ENCODE results near the gene GZMM. TPM values are rescaled to one million over a fixed set of nuclear protein-coding genes. Genes with fewer than 3 reads are reported as not detected.

GZMM gene
- total and polyA plus RNA-seq, 2 experiments from 2014 or later, result not detected

DNA sequence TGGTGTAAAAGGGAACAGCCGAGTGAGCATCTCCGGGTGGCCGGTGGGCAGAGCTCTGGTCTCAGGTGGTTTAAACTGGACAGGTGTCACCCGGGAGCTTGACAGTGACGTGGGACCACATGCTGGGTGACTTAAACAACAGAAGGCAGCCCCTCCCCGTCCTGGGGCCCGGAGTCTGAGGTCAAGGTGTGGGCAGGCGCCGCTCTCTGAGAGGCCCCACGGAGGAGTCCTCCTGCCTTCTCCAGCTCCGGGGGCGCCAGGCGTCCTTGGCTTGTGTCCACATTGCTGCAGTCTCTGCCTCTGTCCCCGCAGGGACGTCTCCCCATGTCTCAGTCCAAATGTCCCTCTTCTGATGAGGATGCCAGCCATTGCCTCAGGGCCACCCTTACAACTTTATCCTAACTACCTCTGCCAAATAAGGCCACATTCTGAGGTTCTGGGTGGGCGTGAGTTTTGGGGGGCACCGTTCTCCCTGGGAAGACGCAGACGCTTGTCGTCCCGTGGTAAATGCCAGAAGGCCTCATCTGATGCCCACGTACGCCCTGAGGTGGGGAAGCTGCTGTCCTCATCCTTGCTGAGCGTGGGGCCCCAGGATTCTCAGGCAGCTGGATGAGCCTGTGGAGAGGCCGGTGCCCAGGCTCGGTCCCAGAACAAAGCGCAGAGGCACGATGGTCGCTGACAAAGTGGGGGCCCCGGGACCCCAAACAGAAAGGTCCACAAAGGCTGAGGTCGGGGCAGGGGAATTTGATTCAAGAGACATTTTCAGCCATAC, 12.9 kb downstream of the GZMM start:
- H3K4me1 ChIP-seq (ENCODE audit: insufficient read depth), result no peaks in the 10 kb centered on the region
- H2AFZ ChIP-seq, result no peak overlapping the region
- H3K9ac ChIP-seq, result no peak overlapping the region
- H3K79me2 ChIP-seq (ENCODE audit: insufficient read depth), result no peaks in the 10 kb centered on the region
- in situ Hi-C loops (cut with MboI), result no loop called here
- no peaks in the 10 kb centered on the region for H3K27me3 ChIP-seq (replicated peaks; ENCODE audit: insufficient read depth)
- TF ChIP-seq EZH2 (IDR thresholded peaks at IDR 0.05; ENCODE audit: insufficient read depth, poor library complexity, severe bottlenecking), result no peak
- no peak for TF ChIP-seq EZH2phosphoT487 (IDR thresholded peaks at IDR 0.05; ENCODE audit: insufficient read depth, low read depth)
- H3F3A ChIP-seq (ENCODE audit: insufficient read depth), result no peaks in the 10 kb centered on the region
- no peaks in the 10 kb centered on the region for H3K9me2 ChIP-seq (ENCODE audit: insufficient read depth)
- no peaks in the 10 kb centered on the region for H4K20me1 ChIP-seq (ENCODE audit: insufficient read depth)
- DNase-seq, result no peak
- no peaks in the 10 kb centered on the region for H3K36me3 ChIP-seq (ENCODE audit: low read depth)
- H3K9me3 ChIP-seq (ENCODE audit: low read depth), result no peaks in the 10 kb centered on the region
- H3K4me3 ChIP-seq, result no peak overlapping the region
- no peak overlapping the region for H3K27ac ChIP-seq
- WGBS, 2 experiments (ENCODE audit: low coverage in 1 of 2, low lambda C conversion rate in 2 of 2, missing lambda C conversion rate in 2 of 2), result 71 to 72% methylated on average over 23 to 31 of the region's 31 CpGs
- no peak overlapping the region for H3K4me2 ChIP-seq (ENCODE audit: unreplicated experiment)

DNA sequence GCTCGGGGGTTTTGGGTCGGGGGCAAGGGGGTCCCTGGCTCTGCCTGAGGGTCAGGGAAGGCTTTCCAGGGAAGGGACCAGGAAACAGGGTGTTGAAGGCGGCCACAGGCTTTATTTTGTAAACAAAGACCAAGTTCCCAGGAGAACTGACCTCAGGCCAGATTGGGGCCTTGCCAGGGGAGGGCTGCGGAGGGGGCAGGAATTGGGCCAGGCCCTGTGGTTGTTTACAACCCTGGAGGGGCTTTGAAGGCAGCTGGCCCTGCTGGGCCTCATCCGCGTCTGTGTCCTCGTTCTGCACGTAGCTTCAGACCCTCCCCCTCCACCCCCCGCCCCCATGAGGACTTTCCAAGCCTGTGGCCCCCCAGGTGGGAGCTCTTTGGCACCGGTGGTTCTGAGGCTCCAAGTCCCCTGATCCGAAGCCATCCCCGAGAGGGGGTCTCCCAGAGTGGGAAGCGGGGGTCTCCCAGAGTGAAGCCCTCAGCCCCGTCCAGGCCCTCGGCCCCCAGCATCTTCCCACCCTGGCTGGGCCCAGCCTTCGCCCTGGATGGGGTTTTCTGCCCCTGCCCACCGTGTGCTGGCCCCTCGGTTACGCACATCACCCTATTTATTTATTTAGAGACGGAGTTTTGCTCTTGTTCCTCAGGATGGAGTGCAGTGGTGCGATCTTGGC, 15.1 kb downstream of the GZMM start:
- no peaks in the 10 kb centered on the region for H3K4me1 ChIP-seq (ENCODE audit: insufficient read depth)
- no peaks in the 10 kb centered on the region for H4K20me1 ChIP-seq (ENCODE audit: insufficient read depth)
- H3K9me3 ChIP-seq (ENCODE audit: low read depth), result no peaks in the 10 kb centered on the region
- no peak overlapping the region for H3K27ac ChIP-seq
- H2AFZ ChIP-seq, result no peak overlapping the region
- H3K27me3 ChIP-seq (replicated peaks; ENCODE audit: insufficient read depth), result no peaks in the 10 kb centered on the region
- no peaks in the 10 kb centered on the region for H3F3A ChIP-seq (ENCODE audit: insufficient read depth)
- H3K9me2 ChIP-seq (ENCODE audit: insufficient read depth), result no peaks in the 10 kb centered on the region
- in situ Hi-C loops (cut with MboI), result no loop called here
- DNase-seq, result no peak
- TF ChIP-seq EZH2phosphoT487 (IDR thresholded peaks at IDR 0.05; ENCODE audit: insufficient read depth, low read depth) (no peak), EZH2 (IDR thresholded peaks at IDR 0.05; ENCODE audit: insufficient read depth, poor library complexity, severe bottlenecking) (no peak)
- WGBS, 2 experiments (ENCODE audit: low coverage in 1 of 2, low lambda C conversion rate in 2 of 2, missing lambda C conversion rate in 2 of 2), result 48 to 55% methylated on average over 15 to 21 of the region's 21 CpGs
- H3K9ac ChIP-seq, result no peak overlapping the region
- no peaks in the 10 kb centered on the region for H3K79me2 ChIP-seq (ENCODE audit: insufficient read depth)
- no peak overlapping the region for H3K4me3 ChIP-seq
- H3K4me2 ChIP-seq (ENCODE audit: unreplicated experiment), result no peak overlapping the region
- H3K36me3 ChIP-seq (ENCODE audit: low read depth), result no peaks in the 10 kb centered on the region

DNA sequence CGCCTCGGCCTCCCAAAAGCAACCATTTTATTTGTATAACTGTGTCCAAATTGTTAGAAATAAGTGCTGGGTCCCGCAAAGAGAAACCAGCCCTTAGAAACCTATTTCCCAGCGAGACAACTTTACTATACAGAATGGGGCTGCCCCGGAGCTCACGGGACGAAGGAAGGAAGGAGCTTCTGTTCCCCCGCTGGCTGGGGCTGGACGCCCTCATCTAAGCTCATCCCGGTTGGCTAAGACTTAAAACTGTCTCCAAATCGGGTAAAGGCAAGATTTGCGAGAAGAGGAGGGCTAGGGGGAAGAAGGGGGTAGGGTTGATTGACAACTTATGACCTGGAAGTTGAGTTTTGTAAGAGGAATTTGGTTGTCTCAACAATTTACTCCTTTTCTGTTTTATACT, 16.3 kb downstream of the GZMM start:
- H3K4me1 ChIP-seq (ENCODE audit: insufficient read depth), result no peaks in the 10 kb centered on the region
- in situ Hi-C loops (cut with MboI), result no loop called here
- no peak overlapping the region for H3K27ac ChIP-seq
- no peak overlapping the region for H2AFZ ChIP-seq
- no peaks in the 10 kb centered on the region for H3K36me3 ChIP-seq (ENCODE audit: low read depth)
- H3K27me3 ChIP-seq (replicated peaks; ENCODE audit: insufficient read depth), result no peaks in the 10 kb centered on the region
- no peak overlapping the region for H3K9ac ChIP-seq
- H3F3A ChIP-seq (ENCODE audit: insufficient read depth), result no peaks in the 10 kb centered on the region
- H3K4me2 ChIP-seq (ENCODE audit: unreplicated experiment), result no peak overlapping the region
- WGBS, 2 experiments (ENCODE audit: low coverage in 1 of 2, low lambda C conversion rate in 2 of 2, missing lambda C conversion rate in 2 of 2), result 72 to 73% methylated on average over 12 of the region's 12 CpGs
- H4K20me1 ChIP-seq (ENCODE audit: insufficient read depth), result no peaks in the 10 kb centered on the region
- H3K4me3 ChIP-seq, result no peak overlapping the region
- no peak for DNase-seq
- no peak for TF ChIP-seq EZH2 (IDR thresholded peaks at IDR 0.05; ENCODE audit: insufficient read depth, poor library complexity, severe bottlenecking)
- H3K9me2 ChIP-seq (ENCODE audit: insufficient read depth), result no peaks in the 10 kb centered on the region
- no peaks in the 10 kb centered on the region for H3K79me2 ChIP-seq (ENCODE audit: insufficient read depth)
- H3K9me3 ChIP-seq (ENCODE audit: low read depth), result no peaks in the 10 kb centered on the region

DNA sequence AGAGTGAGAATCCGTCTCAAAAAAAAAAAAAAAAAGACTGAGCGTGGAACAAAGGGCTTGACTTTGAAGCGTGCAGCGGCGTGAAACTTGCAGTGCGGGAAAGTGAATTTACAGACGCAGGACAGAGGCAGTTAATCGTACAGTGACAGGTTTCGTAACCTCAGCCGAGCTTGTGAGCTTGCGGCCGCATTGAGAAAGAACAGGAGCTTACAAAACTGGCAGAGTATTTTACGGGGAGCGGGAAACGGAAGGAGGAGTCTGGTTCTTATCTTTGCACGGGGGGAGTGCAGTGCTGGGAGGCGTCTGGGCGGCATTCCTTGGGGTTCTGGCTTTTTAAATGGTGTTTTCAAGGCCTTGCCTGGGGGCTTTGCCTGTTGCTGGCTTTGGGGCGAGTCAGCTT, 22.6 kb downstream of the GZMM start:
- H3K79me2 ChIP-seq (ENCODE audit: insufficient read depth), result no peaks in the 10 kb centered on the region
- no peaks in the 10 kb centered on the region for H3K27me3 ChIP-seq (replicated peaks; ENCODE audit: insufficient read depth)
- no peaks in the 10 kb centered on the region for H3K36me3 ChIP-seq (ENCODE audit: low read depth)
- in situ Hi-C loops (cut with MboI), result no loop called here
- TF ChIP-seq EZH2phosphoT487 (IDR thresholded peaks at IDR 0.05; ENCODE audit: insufficient read depth, low read depth), result no peak
- TF ChIP-seq EZH2 (IDR thresholded peaks at IDR 0.05; ENCODE audit: insufficient read depth, poor library complexity, severe bottlenecking), result no peak
- no peaks in the 10 kb centered on the region for H3K9me3 ChIP-seq (ENCODE audit: low read depth)
- H3K4me2 ChIP-seq (ENCODE audit: unreplicated experiment), result no peak overlapping the region
- H3K9me2 ChIP-seq (ENCODE audit: insufficient read depth), result no peaks in the 10 kb centered on the region
- 0 out of 2 replicates have a peak, but pooled peaks cover 3% of the 10 kb centered on the region for H3K4me1 ChIP-seq (ENCODE audit: insufficient read depth)
- 0 out of 2 replicates have a peak, but pooled peaks cover under 1% of the 10 kb centered on the region for H3F3A ChIP-seq (ENCODE audit: insufficient read depth)
- H4K20me1 ChIP-seq (ENCODE audit: insufficient read depth), result no peaks in the 10 kb centered on the region
- no peak overlapping the region for H3K9ac ChIP-seq
- no peak overlapping the region for H3K27ac ChIP-seq
- H3K4me3 ChIP-seq, result no peak overlapping the region
- DNase-seq, result peak; percentile 56
- WGBS, 2 experiments (ENCODE audit: low coverage in 1 of 2, low lambda C conversion rate in 2 of 2, missing lambda C conversion rate in 2 of 2), result 31 to 33% methylated on average over 18 to 19 of the region's 19 CpGs
- H2AFZ ChIP-seq, result no peak overlapping the region
